D721Med (cell line): Measurements from ENCODE around the gene BRINP3.

ENCODE experiments used
- DNase-seq: peaks from one replicate; pipeline ENCODE4 v3.0.0; 2011; ENCODE audit warnings: low spot score; ENCODE audit not compliant: insufficient read length
- FAIRE-seq: peaks from 2 replicates; lab custom pipeline; 2011; peaks lifted over from hg19 to GRCh38; lab: Jason Lieb, UNC
- CTCF ChIP-seq: IDR thresholded peaks from 2 replicates; pipeline ENCODE4 v1.5.1; 2012; ENCODE audit warnings: mild to moderate bottlenecking, control low read depth; ENCODE audit not compliant: insufficient read depth; ENCODE audit errors: missing control alignments

Gene BRINP3

GRCh38 chr1:190312763-190313162 is 164.9 kb downstream of the BRINP3 start:
- no peak for TF ChIP-seq CTCF
- no peak for DNase-seq
- FAIRE-seq: peak; percentile 88

GRCh38 chr1:190303501-190303900 is 174.2 kb downstream of the BRINP3 start:
- DNase-seq (no peak), FAIRE-seq (no peak)
- no peak for TF ChIP-seq CTCF

DNA sequence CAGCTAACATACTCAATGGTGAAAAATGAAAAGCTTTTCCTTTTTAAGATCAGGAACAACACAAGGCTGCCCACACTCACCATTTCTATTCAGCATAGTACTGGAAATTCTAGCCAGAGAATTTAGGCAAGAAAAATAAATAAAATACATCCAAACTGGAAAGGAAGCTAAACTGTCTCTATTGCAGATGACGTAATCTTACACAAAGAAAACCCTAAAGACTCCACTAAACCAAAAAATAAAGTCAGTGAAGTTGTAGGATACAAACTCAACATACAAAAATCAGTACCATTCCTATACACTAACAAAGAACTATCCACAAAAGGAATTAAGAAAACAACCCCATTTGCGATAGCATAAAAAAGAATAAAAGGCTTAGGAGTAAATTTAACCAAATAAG is 181.2 kb downstream of the BRINP3 start:
- peak; percentile 41 for FAIRE-seq
- TF ChIP-seq CTCF: no peak
- DNase-seq: no peak

DNA sequence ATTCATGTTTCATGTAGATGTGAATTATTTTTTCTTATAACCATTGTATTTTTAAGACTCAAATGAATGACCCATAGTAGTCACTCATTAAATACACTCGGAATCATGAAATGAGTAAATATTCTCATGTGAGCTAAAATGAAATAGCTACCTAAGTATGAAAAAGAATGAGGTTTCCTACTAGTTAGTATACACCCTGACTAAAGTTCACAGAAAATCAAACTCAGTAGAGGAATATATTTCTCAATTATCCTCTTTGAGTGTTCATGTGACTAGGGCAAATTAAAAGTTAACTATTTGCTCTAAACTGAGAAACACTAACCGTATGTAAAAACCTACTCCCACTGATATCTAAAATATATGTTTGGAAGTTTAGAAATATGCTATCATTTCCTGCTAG is 187.8 kb downstream of the BRINP3 start:
- no peak for TF ChIP-seq CTCF
- DNase-seq (no peak), FAIRE-seq (peak; percentile 89)

DNA sequence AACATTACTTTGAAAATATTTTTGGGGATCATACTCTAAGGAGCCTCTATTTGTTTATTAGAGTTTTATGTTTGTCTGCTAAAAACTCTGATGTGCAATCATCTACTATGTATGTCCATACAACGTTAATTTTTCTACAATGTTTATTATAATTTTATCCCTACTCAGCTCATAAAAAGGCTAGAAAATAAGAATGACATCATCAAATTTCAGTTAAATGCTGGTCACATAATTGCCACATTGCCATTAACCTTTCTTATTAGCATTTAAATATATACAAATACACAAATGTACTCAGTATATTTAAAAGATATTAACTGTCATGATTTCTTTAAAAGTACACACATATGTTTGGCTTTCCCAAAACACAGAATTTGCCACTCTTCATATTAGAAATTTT is 191.6 kb downstream of the BRINP3 start:
- FAIRE-seq: no peak

DNA sequence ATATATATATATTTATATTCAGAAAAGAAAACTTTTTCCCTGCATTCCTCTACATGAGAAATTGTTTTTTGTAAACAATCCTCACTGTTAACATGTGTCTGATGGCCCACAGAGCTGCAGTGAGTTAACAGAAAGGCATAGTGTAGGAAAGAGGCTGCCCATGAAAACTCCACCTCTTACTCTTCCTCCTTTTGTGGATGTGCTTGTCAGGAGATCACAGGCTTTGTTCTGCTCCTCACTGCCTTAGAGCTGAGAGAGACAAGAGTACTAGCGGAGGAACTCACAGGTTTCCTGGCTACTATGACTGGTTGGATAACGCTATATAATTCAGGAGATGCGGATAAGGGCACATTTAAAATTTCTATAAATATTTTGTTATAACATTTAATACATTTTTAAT is 200.6 kb downstream of the BRINP3 start:
- no peak for FAIRE-seq
- TF ChIP-seq CTCF: no peak

More for the DNA sequence above, 191.6 kb downstream of the BRINP3 start:
- no peak for TF ChIP-seq CTCF
- no peak for DNase-seq

GRCh38 chr1:190274721-190275120 is 202.9 kb downstream of the BRINP3 start:
- DNase-seq (no peak), FAIRE-seq (peak; percentile 77)
- TF ChIP-seq CTCF: no peak

More for the DNA sequence above, 200.6 kb downstream of the BRINP3 start:
- DNase-seq: no peak
